Sigmoid colon (tissue), 4 donors: Measurements from ENCODE around the gene PPIH.

Experiments
- POLR2A ChIP-seq, 2 donors: fragments of 450-650 bp; IDR thresholded peaks; one replicate each; pipeline ENCODE4 v1.6.1; 2016; ENCODE audit warnings: antibody characterized with exemption in 2 of 2, mild to moderate bottlenecking in 2 of 2, moderate library complexity in 2 of 2
- POLR2AphosphoS5 ChIP-seq, 4 donors: sonication (generic); formaldehyde crosslinking; IDR thresholded peaks; one replicate each; pipeline ENCODE4 v1.6.1; 2017; ENCODE audit warnings: antibody characterized with exemption in 4 of 4
- TF ChIP-seq, protein P1 (sequence below), 4 experiments: fragments of 450-650 bp in 3 of 4; fragments of 200-600 bp in 1 of 4; IDR thresholded peaks; one replicate each; pipeline ENCODE4 v1.5.1; 2016 to 2019; ENCODE audit warnings: antibody characterized with exemption in 4 of 4, mild to moderate bottlenecking in 3 of 4, moderate library complexity in 2 of 4

DNA sequence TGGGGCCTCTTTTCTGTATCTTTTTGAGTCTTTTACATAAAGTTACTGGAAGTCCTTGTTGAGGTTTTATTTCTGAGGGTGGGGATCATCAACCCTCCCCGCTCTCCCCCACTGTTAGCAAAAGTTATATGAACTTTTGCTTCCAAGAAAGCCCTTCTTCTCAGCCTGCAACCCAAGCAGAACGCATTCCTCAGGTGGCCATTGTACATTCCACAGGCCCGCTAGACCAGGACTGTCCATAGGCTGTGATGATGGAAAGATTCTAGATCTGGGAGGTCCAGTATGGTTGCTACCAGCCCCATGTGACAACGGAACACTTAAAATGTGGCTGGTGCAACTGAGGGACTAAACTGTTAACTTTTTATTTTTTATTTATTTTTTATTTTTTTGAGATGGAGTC, 12.2 kb downstream of the PPIH start:
- TF ChIP-seq, protein P1, sequence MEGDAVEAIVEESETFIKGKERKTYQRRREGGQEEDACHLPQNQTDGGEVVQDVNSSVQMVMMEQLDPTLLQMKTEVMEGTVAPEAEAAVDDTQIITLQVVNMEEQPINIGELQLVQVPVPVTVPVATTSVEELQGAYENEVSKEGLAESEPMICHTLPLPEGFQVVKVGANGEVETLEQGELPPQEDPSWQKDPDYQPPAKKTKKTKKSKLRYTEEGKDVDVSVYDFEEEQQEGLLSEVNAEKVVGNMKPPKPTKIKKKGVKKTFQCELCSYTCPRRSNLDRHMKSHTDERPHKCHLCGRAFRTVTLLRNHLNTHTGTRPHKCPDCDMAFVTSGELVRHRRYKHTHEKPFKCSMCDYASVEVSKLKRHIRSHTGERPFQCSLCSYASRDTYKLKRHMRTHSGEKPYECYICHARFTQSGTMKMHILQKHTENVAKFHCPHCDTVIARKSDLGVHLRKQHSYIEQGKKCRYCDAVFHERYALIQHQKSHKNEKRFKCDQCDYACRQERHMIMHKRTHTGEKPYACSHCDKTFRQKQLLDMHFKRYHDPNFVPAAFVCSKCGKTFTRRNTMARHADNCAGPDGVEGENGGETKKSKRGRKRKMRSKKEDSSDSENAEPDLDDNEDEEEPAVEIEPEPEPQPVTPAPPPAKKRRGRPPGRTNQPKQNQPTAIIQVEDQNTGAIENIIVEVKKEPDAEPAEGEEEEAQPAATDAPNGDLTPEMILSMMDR (IDR thresholded peaks at IDR 0.05), result no peak
- TF ChIP-seq POLR2A (IDR thresholded peaks at IDR 0.05), result no peak
- no peak for TF ChIP-seq POLR2AphosphoS5 (IDR thresholded peaks at IDR 0.05)
